K562 (cell line): ENCODE data around the gene PRPF6. TPM values are rescaled to one million over a fixed set of nuclear protein-coding genes. Genes with fewer than 3 reads are reported as not detected.

Experiments used
- BCLAF1 ChIP-seq, 2 experiments: fragments of 450-650 bp in 1 of 2; IDR thresholded peaks; 2 replicates each; pipeline ENCODE4 v1.6.1; 2011 to 2017; ENCODE audit warnings: low read depth in 2 of 2, antibody characterized with exemption in 1 of 2, borderline replicate concordance in 1 of 2, low read length in 1 of 2, mild to moderate bottlenecking in 1 of 2, mixed read lengths in 1 of 2; ENCODE audit not compliant: control insufficient read depth in 1 of 2
- BRD9 ChIP-seq: fragments of 450-650 bp; IDR thresholded peaks from 2 replicates; pipeline ENCODE4 v1.6.1; 2018; ENCODE audit warnings: low read depth; ENCODE audit not compliant: partially characterized antibody
- CBFA2T3 ChIP-seq: fragments of 450-650 bp; IDR thresholded peaks from 2 replicates; pipeline ENCODE4 v1.6.1; 2017
- GTF3C2 ChIP-seq: IDR thresholded peaks from 3 replicates; pipeline ENCODE4 v1.6.1; 2011; ENCODE audit warnings: borderline replicate concordance, mild to moderate bottlenecking, moderate library complexity; ENCODE audit not compliant: insufficient read length; ENCODE audit errors: extremely low read depth
- HDAC6 ChIP-seq: IDR thresholded peaks from 2 replicates; pipeline ENCODE4 v1.6.1; 2012; ENCODE audit warnings: low read depth, mild to moderate bottlenecking, control low read depth, inconsistent platforms, low read length, moderate library complexity
- HDGF ChIP-seq: fragments of 450-650 bp; IDR thresholded peaks from 2 replicates; pipeline ENCODE4 v1.6.1; 2016
- IFI16 ChIP-seq: fragments of 250-450 bp; sonication (Bioruptor Pico); IDR thresholded peaks from 2 replicates; pipeline ENCODE4 v2.1.2; 2022; ENCODE audit warnings: mild to moderate bottlenecking, inconsistent platforms
- KDM2B ChIP-seq: fragments of 250-450 bp; sonication (Bioruptor Pico); IDR thresholded peaks from 2 replicates; pipeline ENCODE4 v1.8.0; 2021; ENCODE audit warnings: mild to moderate bottlenecking, moderate library complexity
- MAFF ChIP-seq: IDR thresholded peaks from 2 replicates; pipeline ENCODE4 v1.6.1; 2012; ENCODE audit warnings: low read length, improper control_type of control experiment
- NONO ChIP-seq, 2 experiments: fragments of 200-400 bp in 1 of 2; fragments of 450-650 bp in 1 of 2; formaldehyde crosslinking in 1 of 2; IDR thresholded peaks; 2 replicates each; pipeline ENCODE4 v1.6.1; 2017; ENCODE audit warnings: low read depth in 2 of 2, mild to moderate bottlenecking in 2 of 2, moderate library complexity in 2 of 2, low read length in 1 of 2
- PCBP1 ChIP-seq: fragments of 200-400 bp; formaldehyde crosslinking; IDR thresholded peaks from 2 replicates; pipeline ENCODE4 v1.6.1; 2018; ENCODE audit warnings: mild to moderate bottlenecking, low read depth, low read length; ENCODE audit not compliant: poor library complexity, severe bottlenecking
- PHF8 ChIP-seq: fragments of 200-600 bp; sonication (generic); IDR thresholded peaks from 2 replicates; pipeline ENCODE4 v1.6.1; 2012; ENCODE audit warnings: mixed run types, mild to moderate bottlenecking, inconsistent platforms, low read length, moderate library complexity, borderline replicate concordance
- POLR2G ChIP-seq: fragments of 200-400 bp; formaldehyde crosslinking; IDR thresholded peaks from 2 replicates; pipeline ENCODE4 v1.6.1; 2017; ENCODE audit warnings: low read depth, mild to moderate bottlenecking, antibody characterized with exemption, low read length, moderate library complexity
- PTRF ChIP-seq: fragments of 450-650 bp; IDR thresholded peaks from 2 replicates; pipeline ENCODE4 v1.6.1; 2016; ENCODE audit warnings: mild to moderate bottlenecking, missing genetic modification characterization, missing compliant biosample characterization
- SUPT5H ChIP-seq: fragments of 450-650 bp; IDR thresholded peaks from 2 replicates; pipeline ENCODE4 v1.6.1; 2016
- TCF7 ChIP-seq: sonication (generic); IDR thresholded peaks from 2 replicates; pipeline ENCODE4 v1.6.1; 2016; ENCODE audit warnings: antibody characterized with exemption, borderline replicate concordance
- polyA plus RNA-seq, 8 experiments: library from polyadenylated mRNA; depleted of rRNA in 4 of 8; stranded (reverse) in 5 of 8; unstranded in 3 of 8; fragments of >200 nt; fragmentation: Nextera tagmentation in 2 of 8; fragmentation: Illumina TruSeq in 1 of 8; extraction: Ambion mirVana in 2 of 8; extraction: Trizol in 1 of 8; gene quantifications; 2 replicates each; pipeline versions ENCODE4 v1.2.1 to v1.2.3, GENCODE V29; 2011 to 2014; ENCODE audit warnings: inconsistent platforms in 1 of 8, missing spikeins in 1 of 8
- total RNA-seq, 7 experiments: library from RNA; depleted of rRNA in 6 of 7; stranded (reverse); fragments of >200 nt in 6 of 7; fragmentation: Illumina TruSeq in 2 of 7; extraction: Trizol in 2 of 7; gene quantifications; 2 replicates each; pipeline versions ENCODE4 v1.2.1 to v1.2.3, GENCODE V29; 2011 to 2021; ENCODE audit warnings: low replicate concordance in 1 of 7
- TF ChIP-seq, protein P1 (sequence below): fragments of 150-350 bp; IDR thresholded peaks from 2 replicates; pipeline ENCODE4 v1.6.1; 2014; ENCODE audit warnings: low read depth, mild to moderate bottlenecking, low read length, borderline replicate concordance

Gene PRPF6
- total and polyA plus RNA-seq, 9 of the 15 experiments (the other 6 are each of a cell fraction or from before 2014, with no cell fraction given): 4.2 to 83.2 (median 59.9) TPM

DNA sequence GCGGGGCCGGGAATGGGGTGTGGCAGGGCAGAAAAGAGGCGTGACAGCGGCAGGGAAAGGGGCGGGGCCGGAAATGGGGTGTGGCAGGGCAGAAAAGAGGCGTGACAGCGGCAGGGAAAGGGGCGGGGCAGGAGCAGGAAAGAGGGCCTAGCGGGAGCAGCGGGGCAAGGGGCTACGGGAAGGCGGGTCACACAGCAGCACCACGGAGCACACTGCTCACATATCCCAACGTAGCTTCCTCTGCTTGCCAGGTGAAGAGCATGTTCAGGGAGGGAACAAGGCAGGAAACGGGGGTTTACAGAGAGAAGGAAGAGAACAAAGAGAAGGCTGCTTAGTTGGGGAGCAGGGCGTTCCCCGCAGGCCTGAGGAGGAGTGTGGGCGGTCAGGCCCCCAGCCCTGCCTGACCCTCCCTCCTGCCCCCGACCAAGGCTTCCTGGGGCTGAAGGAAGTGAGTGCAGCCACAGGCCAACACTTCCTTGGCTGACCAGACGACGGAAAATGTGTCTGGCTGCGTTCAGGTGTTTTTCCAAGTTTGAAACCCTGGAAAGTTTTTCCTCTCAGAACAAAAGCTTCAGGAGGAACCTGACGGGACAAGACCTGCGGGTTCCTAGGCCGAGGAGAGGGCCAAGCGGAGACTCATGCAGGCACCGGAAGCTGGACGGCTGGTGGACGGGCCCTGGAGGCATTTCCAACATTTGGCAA, 38.5 kb upstream of the PRPF6 start (continued):
- peak; percentile 43 for TF ChIP-seq SUPT5H
- TF ChIP-seq HDGF: peak; percentile 73; the same call in 1 of the 2 replicates
- TF ChIP-seq BCLAF1 (IDR thresholded peaks at IDR 0.05; ENCODE audit: borderline replicate concordance in 1 of 2, control insufficient read depth in 1 of 2, low read depth in 2 of 2, low read length in 1 of 2): no peak
- TF ChIP-seq IFI16 (CRISPR knock-in tag): no peak
- TF ChIP-seq CBFA2T3: no peak
- no peak for TF ChIP-seq PTRF (tag)
- TF ChIP-seq GTF3C2: no peak
- TF ChIP-seq POLR2G: peak; percentile 51
- TF ChIP-seq TCF7: no peak
- TF ChIP-seq, protein P1, sequence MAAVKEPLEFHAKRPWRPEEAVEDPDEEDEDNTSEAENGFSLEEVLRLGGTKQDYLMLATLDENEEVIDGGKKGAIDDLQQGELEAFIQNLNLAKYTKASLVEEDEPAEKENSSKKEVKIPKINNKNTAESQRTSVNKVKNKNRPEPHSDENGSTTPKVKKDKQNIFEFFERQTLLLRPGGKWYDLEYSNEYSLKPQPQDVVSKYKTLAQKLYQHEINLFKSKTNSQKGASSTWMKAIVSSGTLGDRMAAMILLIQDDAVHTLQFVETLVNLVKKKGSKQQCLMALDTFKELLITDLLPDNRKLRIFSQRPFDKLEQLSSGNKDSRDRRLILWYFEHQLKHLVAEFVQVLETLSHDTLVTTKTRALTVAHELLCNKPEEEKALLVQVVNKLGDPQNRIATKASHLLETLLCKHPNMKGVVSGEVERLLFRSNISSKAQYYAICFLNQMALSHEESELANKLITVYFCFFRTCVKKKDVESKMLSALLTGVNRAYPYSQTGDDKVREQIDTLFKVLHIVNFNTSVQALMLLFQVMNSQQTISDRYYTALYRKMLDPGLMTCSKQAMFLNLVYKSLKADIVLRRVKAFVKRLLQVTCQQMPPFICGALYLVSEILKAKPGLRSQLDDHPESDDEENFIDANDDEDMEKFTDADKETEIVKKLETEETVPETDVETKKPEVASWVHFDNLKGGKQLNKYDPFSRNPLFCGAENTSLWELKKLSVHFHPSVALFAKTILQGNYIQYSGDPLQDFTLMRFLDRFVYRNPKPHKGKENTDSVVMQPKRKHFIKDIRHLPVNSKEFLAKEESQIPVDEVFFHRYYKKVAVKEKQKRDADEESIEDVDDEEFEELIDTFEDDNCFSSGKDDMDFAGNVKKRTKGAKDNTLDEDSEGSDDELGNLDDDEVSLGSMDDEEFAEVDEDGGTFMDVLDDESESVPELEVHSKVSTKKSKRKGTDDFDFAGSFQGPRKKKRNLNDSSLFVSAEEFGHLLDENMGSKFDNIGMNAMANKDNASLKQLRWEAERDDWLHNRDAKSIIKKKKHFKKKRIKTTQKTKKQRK: no peak
- no peak for TF ChIP-seq NONO (IDR thresholded peaks at IDR 0.05; ENCODE audit: low read depth in 2 of 2, low read length in 1 of 2)
- no peak for TF ChIP-seq MAFF
- no peak for TF ChIP-seq PCBP1
- no peak for TF ChIP-seq HDAC6
- no peak for TF ChIP-seq BRD9
- no peak for TF ChIP-seq KDM2B
- no peak for TF ChIP-seq PHF8
